Natural killer cell (primary cell): ENCODE results near the gene PSAT1. TPM values are rescaled to one million over a fixed set of nuclear protein-coding genes. Genes with fewer than 3 reads are reported as not detected.

Source experiments
- ATAC-seq, 3 donors: fragments of 150-1000 bp in 2 of 3; fragments of 200-7000 bp in 1 of 3; cut with Tn5 transposase; 1 replicate in 1 of 3; 2 replicates in 2 of 3; pipeline ENCODE4 v1.10.0; 2021; ENCODE audit warnings: mild to moderate bottlenecking in 2 of 3, moderate library complexity in 2 of 3
- DNase-seq, 2 donors: peaks; one replicate each; pipeline versions ENCODE4 v3.0.0 to v3.0.0-alpha.2; 2013 to 2021; ENCODE audit warnings: mixed read lengths in 1 of 2
- H3K27ac ChIP-seq: one replicate; pipeline ENCODE4 v1.5.1; 2013; ENCODE audit warnings: mild to moderate bottlenecking, low read length
- H3K27me3 ChIP-seq: one replicate; pipeline ENCODE4 v1.6.1; 2013; ENCODE audit warnings: low read length; ENCODE audit not compliant: control insufficient read depth, insufficient read depth
- H3K36me3 ChIP-seq: one replicate; pipeline ENCODE4 v1.6.1; 2013; ENCODE audit warnings: low read length; ENCODE audit not compliant: control insufficient read depth, insufficient read depth
- H3K4me1 ChIP-seq: one replicate; pipeline ENCODE4 v1.6.1; 2013; ENCODE audit warnings: low read length; ENCODE audit not compliant: control insufficient read depth, insufficient read depth
- H3K4me3 ChIP-seq: one replicate; pipeline ENCODE4 v1.5.1; 2013; ENCODE audit warnings: low read length
- H3K9me3 ChIP-seq: one replicate; pipeline ENCODE4 v1.6.1; 2013; ENCODE audit warnings: low read length; ENCODE audit not compliant: control insufficient read depth, insufficient read depth
- H3K27ac Mint-ChIP-seq, 2 donors: one replicate each; pipeline ENCODE4 v1.8.0; 2022; ENCODE audit warnings: mild to moderate bottlenecking in 2 of 2, mixed read lengths in 2 of 2, moderate library complexity in 1 of 2
- H3K27me3 Mint-ChIP-seq, 2 donors: one replicate each; pipeline ENCODE4 v1.8.0; 2022; ENCODE audit warnings: low read depth in 2 of 2, mixed read lengths in 2 of 2
- H3K36me3 Mint-ChIP-seq: one replicate; pipeline ENCODE4 v1.8.0; 2022; ENCODE audit warnings: mixed read lengths
- H3K4me1 Mint-ChIP-seq, 2 donors: one replicate each; pipeline ENCODE4 v1.8.0; 2022; ENCODE audit warnings: mixed read lengths in 2 of 2
- H3K4me3 Mint-ChIP-seq: one replicate; pipeline ENCODE4 v1.8.0; 2022; ENCODE audit warnings: mild to moderate bottlenecking, moderate library complexity, mixed read lengths
- H3K9me3 Mint-ChIP-seq, 2 donors: one replicate each; pipeline ENCODE4 v1.8.0; 2022; ENCODE audit warnings: mixed read lengths in 2 of 2
- WGBS: methylation state at CpG from one replicate; pipeline ENCODE4 v1.1.7; 2013; ENCODE audit warnings: missing lambda C conversion rate; ENCODE audit not compliant: insufficient coverage; 5-methylcytosine and 5-hydroxymethylcytosine counted together
- intact Hi-C: fragments of 100-400 bp; cut with micrococcal nuclease; formaldehyde crosslinking; loops from one replicate; pipeline ENCODE4 v1.14.2; 2022
- total RNA-seq, 4 donors: library from RNA; stranded (reverse); fragments of 120-200 nt in 1 of 4; gene quantifications; one replicate each; pipeline versions ENCODE4 v1.2.3 to v1.2.4, GENCODE V29; 2013 to 2022
- TF ChIP-seq, protein P1 (sequence below): fragments of 200-600 bp; IDR thresholded peaks from one replicate; pipeline ENCODE4 v1.8.0; 2022; ENCODE audit warnings: antibody characterized with exemption

Gene PSAT1
- total RNA-seq, 3 donors from 2014 or later (not counting 1 experiment from before 2014, with no cell fraction given): 1.1 to 3.3 (median 2.3) TPM

GRCh38 chr9:78298046-78298765 is 1.3 kb downstream of the PSAT1 start:
- H3K27me3 ChIP-seq: peaks cover 11% of the 10 kb centered on the region
- H3K4me1 ChIP-seq: peaks cover 25% of the 10 kb centered on the region
- intact Hi-C loops: no loop called here
- DNase-seq (peak in 1 of 2 donors; percentile 8), ATAC-seq (no peak)
- peak overlapping the region; percentile 81 for H3K4me3 ChIP-seq
- TF ChIP-seq, protein P1, sequence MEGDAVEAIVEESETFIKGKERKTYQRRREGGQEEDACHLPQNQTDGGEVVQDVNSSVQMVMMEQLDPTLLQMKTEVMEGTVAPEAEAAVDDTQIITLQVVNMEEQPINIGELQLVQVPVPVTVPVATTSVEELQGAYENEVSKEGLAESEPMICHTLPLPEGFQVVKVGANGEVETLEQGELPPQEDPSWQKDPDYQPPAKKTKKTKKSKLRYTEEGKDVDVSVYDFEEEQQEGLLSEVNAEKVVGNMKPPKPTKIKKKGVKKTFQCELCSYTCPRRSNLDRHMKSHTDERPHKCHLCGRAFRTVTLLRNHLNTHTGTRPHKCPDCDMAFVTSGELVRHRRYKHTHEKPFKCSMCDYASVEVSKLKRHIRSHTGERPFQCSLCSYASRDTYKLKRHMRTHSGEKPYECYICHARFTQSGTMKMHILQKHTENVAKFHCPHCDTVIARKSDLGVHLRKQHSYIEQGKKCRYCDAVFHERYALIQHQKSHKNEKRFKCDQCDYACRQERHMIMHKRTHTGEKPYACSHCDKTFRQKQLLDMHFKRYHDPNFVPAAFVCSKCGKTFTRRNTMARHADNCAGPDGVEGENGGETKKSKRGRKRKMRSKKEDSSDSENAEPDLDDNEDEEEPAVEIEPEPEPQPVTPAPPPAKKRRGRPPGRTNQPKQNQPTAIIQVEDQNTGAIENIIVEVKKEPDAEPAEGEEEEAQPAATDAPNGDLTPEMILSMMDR: no peak
- no peaks in the 10 kb centered on the region for H3K36me3 Mint-ChIP-seq
- WGBS: 14% methylated on average over 12 of the region's 16 CpGs
- peak overlapping the region; percentile 95 for H3K4me3 Mint-ChIP-seq
- no peak overlapping the region for H3K27ac Mint-ChIP-seq
- no peaks in the 10 kb centered on the region for H3K36me3 ChIP-seq
- peaks cover 22 to 23% of the 10 kb centered on the region in 2 donors for H3K4me1 Mint-ChIP-seq
- peaks cover 11 to 19% of the 10 kb centered on the region in 2 donors for H3K27me3 Mint-ChIP-seq
- no peaks in the 10 kb centered on the region for H3K9me3 Mint-ChIP-seq
- no peak overlapping the region for H3K27ac ChIP-seq
- no peaks in the 10 kb centered on the region for H3K9me3 ChIP-seq

GRCh38 chr9:78300209-78300608 is 3.3 kb downstream of the PSAT1 start:
- peaks cover 22 to 23% of the 10 kb centered on the region in 2 donors for H3K4me1 Mint-ChIP-seq
- H3K27ac Mint-ChIP-seq: no peak overlapping the region

GRCh38 chr9:78301466-78301865 is 4.5 kb downstream of the PSAT1 start:
- peaks cover 18% of the 10 kb centered on the region in 2 donors for H3K4me1 Mint-ChIP-seq
- H3K27ac ChIP-seq: no peak overlapping the region
- no peak overlapping the region for H3K27ac Mint-ChIP-seq
- intact Hi-C loops: no loop called here
- no peaks in the 10 kb centered on the region for H3K9me3 ChIP-seq
- no peak for DNase-seq
- 96% methylated on average over 2 of the region's 2 CpGs for WGBS
- peaks cover 11 to 15% of the 10 kb centered on the region in 2 donors for H3K27me3 Mint-ChIP-seq
- peaks cover 20% of the 10 kb centered on the region for H3K4me1 ChIP-seq
- ATAC-seq: no peak
- TF ChIP-seq, protein P1: no peak
- no peaks in the 10 kb centered on the region for H3K36me3 ChIP-seq
- no peaks in the 10 kb centered on the region for H3K9me3 Mint-ChIP-seq
- no peak overlapping the region for H3K4me3 ChIP-seq
- H3K36me3 Mint-ChIP-seq: no peaks in the 10 kb centered on the region
- H3K4me3 Mint-ChIP-seq: no peak overlapping the region
- H3K27me3 ChIP-seq: peaks cover 11% of the 10 kb centered on the region

More at GRCh38 chr9:78300209-78300608, 3.3 kb downstream of the PSAT1 start:
- Mint-ChIP-seq H3K4me3 (no peak overlapping the region), H3K9me3 (no peaks in the 10 kb centered on the region), H3K27me3 (peaks cover 11 to 19% of the 10 kb centered on the region in 2 donors), H3K36me3 (no peaks in the 10 kb centered on the region)
- intact Hi-C loops: no loop called here
- Histone ChIP-seq H3K9me3 (no peaks in the 10 kb centered on the region), H3K27me3 (peaks cover 11% of the 10 kb centered on the region), H3K27ac (no peak overlapping the region), H3K36me3 (no peaks in the 10 kb centered on the region), H3K4me1 (peaks cover 25% of the 10 kb centered on the region), H3K4me3 (no peak overlapping the region)
- 100% methylated on average over 3 of the region's 6 CpGs for WGBS
- TF ChIP-seq, protein P1: no peak
- no peak for ATAC-seq
- DNase-seq: no peak
